Activated CD4-positive, alpha-beta memory T cell treated with anti-CD3 and anti-CD28 coated beads for 36 hours (primary cell): ENCODE results near the gene PGC. TPM values are rescaled to one million over a fixed set of nuclear protein-coding genes. Genes with fewer than 3 reads are reported as not detected.

Experiments used
- CTCF ChIA-PET: fragments of 350-600 bp; sonication (Branson Sonifier 250); formaldehyde crosslinking; loops from one replicate; lab custom pipeline; 2021; ENCODE audit warnings: antibody characterized with exemption, inconsistent platforms; lab: Charles Lee
- POLR2A ChIA-PET: fragments of 350-600 bp; sonication (Branson Sonifier 250); formaldehyde crosslinking; loops from one replicate; lab custom pipeline; 2021; ENCODE audit warnings: antibody characterized with exemption; lab: Charles Lee
- DNase-seq: peaks from one replicate; pipeline ENCODE4 v3.0.0-alpha.2; 2020
- H3K27ac Mint-ChIP-seq: one replicate; pipeline ENCODE4 v1.8.0; 2021; ENCODE audit warnings: mixed read lengths
- H3K27me3 Mint-ChIP-seq: one replicate; pipeline ENCODE4 v1.8.0; 2021; ENCODE audit warnings: mixed read lengths
- H3K36me3 Mint-ChIP-seq: one replicate; pipeline ENCODE4 v1.8.0; 2021; ENCODE audit warnings: mixed read lengths
- H3K4me1 Mint-ChIP-seq: one replicate; pipeline ENCODE4 v1.8.0; 2021; ENCODE audit warnings: low read depth, mixed read lengths
- H3K4me3 Mint-ChIP-seq: one replicate; pipeline ENCODE4 v1.8.0; 2021; ENCODE audit warnings: mild to moderate bottlenecking, mixed read lengths
- H3K9me3 Mint-ChIP-seq: one replicate; pipeline ENCODE4 v1.8.0; 2021; ENCODE audit warnings: mixed read lengths
- intact Hi-C: fragments of 100-400 bp; cut with micrococcal nuclease; formaldehyde crosslinking; loops from one replicate; pipeline ENCODE4 v1.15.1; 2023
- total RNA-seq, 2 experiments: library from RNA; stranded (reverse); gene quantifications; one replicate each; pipeline ENCODE4 v1.2.3, GENCODE V29; 2021

PGC gene
- total RNA-seq, 2 experiments from 2014 or later, result not detected

DNA sequence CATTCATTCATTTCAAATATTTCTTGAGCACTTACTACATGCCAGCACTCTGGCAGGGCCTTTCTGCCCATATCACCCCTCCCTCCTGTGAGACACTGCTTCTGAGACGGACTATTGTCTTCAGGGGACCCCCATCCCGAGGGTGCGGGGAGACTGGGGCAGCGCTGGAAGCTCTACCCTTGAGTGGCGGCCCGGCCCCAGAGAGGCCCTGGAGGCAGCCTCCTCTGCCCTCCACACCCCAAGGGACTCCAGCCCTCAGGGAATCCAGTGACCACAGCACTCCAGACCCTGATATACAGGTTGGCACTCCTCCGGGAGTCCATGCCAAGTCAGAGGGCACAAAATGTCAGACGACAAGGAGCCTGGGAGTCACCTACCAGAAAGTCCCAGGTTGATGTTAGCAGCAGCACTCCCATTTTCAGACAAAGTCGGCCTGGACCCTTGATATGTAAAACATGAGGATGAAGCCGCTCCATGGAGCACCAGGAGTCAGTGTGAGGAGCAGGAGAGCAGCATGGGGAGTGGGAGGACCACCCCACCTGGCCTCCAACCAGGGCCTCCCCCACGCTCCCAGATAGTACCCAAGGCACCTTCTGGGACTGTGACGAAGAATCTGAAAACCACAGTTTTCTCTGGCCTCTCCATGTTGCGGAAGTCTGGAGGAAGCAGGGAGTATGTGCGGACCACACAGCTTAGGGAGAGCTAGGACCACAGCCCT lies 32.5 kb downstream of the PGC start:
- H3K4me3 Mint-ChIP-seq, result no peak overlapping the region
- DNase-seq, result no peak
- POLR2A ChIA-PET, result interaction anchor here (0.6 kb wide), 1 partner anchor 61 kb away, joined by 3 read pairs; no protein-coding TSS in a partner anchor
- CTCF ChIA-PET, result interaction anchor here (1.0 to 2.9 kb wide), 3 partner anchors 9 to 32 kb away, joined by 3 to 18 read pairs (median 7); no protein-coding TSS in a partner anchor
- H3K36me3 Mint-ChIP-seq, result no peaks in the 10 kb centered on the region
- no peak overlapping the region for H3K27ac Mint-ChIP-seq
- no peaks in the 10 kb centered on the region for H3K9me3 Mint-ChIP-seq
- no peaks in the 10 kb centered on the region for H3K27me3 Mint-ChIP-seq
- H3K4me1 Mint-ChIP-seq, result peaks cover 23% of the 10 kb centered on the region
- intact Hi-C loops, result no loop called here

DNA sequence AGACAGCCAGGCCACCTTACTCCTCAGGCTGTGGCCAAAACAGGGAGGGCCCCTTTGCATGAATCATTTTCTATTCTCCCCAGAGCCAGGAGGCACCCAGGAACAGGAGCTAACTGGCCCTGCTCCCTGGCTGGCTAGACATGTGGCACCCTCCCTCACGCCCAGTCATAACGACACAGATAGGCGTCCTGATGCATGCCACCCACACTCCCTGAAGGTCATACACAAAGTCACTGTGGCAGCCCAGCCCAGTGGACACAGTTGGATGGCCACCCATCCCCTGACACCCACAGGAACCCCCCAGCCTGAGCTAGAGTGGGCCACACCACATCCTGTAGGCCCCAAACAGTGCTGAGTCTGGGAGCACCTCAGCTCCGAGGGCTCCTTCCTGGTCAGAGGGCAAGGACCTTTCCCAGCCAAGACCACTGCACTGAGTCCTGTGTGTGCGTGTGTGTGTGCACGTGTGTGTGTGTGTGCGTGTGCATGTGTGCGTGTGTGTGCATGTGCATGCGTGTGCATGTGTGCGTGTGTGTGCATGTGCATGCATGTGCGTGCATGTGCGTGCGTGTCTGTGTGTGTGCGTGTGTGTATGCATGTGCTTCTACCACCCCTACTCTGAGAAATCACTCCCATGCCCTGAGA lies 33.4 kb downstream of the PGC start:
- Mint-ChIP-seq H3K27me3 (no peaks in the 10 kb centered on the region), H3K9me3 (no peaks in the 10 kb centered on the region), H3K4me1 (peaks cover 23% of the 10 kb centered on the region), H3K4me3 (no peak overlapping the region), H3K27ac (no peak overlapping the region), H3K36me3 (no peaks in the 10 kb centered on the region)
- intact Hi-C loops, result no loop called here
- peak; percentile 67 for DNase-seq
- CTCF ChIA-PET, result interaction anchor here (2.5 kb wide), 1 partner anchor 31 kb away, joined by 7 read pairs; no protein-coding TSS in a partner anchor
- POLR2A ChIA-PET, result no interaction called here

DNA sequence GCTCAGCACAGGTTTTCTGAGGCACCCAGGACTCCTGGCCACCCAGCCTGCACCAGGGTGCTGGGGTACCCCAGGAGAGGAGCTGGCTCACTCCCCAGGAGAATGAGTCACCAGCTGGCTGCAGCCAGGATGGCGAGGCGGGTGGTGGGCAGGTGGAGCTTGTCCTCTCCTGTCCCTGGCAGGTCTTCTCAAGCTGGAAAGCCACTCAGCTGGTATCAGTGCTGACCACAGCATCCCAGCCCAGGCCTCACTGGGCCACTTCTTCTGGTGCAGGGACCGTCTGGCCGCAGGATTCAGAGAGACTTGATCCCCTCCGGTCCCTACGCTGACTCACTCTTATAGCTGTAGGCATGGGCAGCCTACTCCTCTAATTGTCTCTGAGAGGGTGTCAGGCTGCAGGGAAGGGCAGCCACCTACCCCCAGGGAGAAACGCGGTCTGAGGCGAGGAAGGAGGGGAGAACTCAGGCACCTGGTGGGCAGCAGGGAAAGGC lies 34.0 kb downstream of the PGC start:
- Mint-ChIP-seq H3K4me1 (peaks cover 29% of the 10 kb centered on the region), H3K36me3 (no peaks in the 10 kb centered on the region), H3K9me3 (no peaks in the 10 kb centered on the region), H3K4me3 (no peak overlapping the region), H3K27me3 (no peaks in the 10 kb centered on the region), H3K27ac (no peak overlapping the region)
- no peak for DNase-seq
- ChIA-PET POLR2A (no interaction called here), CTCF (interaction anchor here (2.5 kb wide), 1 partner anchor 30 kb away, joined by 7 read pairs; no protein-coding TSS in a partner anchor)
- intact Hi-C loops, result no loop called here

- ChIA-PET CTCF (no interaction called here), POLR2A (no interaction called here)
- no peaks in the 10 kb centered on the region for H3K27me3 Mint-ChIP-seq
- DNase-seq, result no peak
- peaks cover 33% of the 10 kb centered on the region for H3K4me1 Mint-ChIP-seq
- no peaks in the 10 kb centered on the region for H3K36me3 Mint-ChIP-seq
- intact Hi-C loops, result no loop called here
- H3K4me3 Mint-ChIP-seq, result no peak overlapping the region
- H3K27ac Mint-ChIP-seq, result no peak overlapping the region
- H3K9me3 Mint-ChIP-seq, result no peaks in the 10 kb centered on the region
Observed at GRCh38 chr6:41712651-41713103, 34.5 kb downstream of the PGC start.

GRCh38 chr6:41711323-41712038 lies 35.7 kb downstream of the PGC start:
- H3K27me3 Mint-ChIP-seq, result no peaks in the 10 kb centered on the region
- H3K4me1 Mint-ChIP-seq, result peaks cover 40% of the 10 kb centered on the region
- ChIA-PET CTCF (no interaction called here), POLR2A (no interaction called here)
- intact Hi-C loops, result no loop called here
- no peaks in the 10 kb centered on the region for H3K36me3 Mint-ChIP-seq
- H3K27ac Mint-ChIP-seq, result no peak overlapping the region
- H3K9me3 Mint-ChIP-seq, result no peaks in the 10 kb centered on the region
- no peak for DNase-seq
- no peak overlapping the region for H3K4me3 Mint-ChIP-seq

DNA sequence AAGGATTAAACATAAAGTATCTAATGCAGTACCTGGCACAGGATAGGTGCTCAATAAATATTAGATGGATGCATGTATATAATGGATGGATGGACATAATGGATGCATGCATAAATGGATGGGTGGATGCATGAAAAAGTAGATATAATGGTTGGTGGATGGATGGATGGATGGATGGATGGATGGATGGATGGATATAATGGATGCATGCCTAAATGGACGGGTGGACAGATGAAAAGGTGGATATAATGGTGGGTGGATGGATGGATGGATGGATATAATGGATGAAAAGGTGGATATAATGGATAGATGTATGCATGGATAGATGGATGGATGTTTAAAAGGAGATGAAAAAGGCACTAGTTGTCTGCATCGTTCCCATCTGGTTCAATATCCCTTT lies 37.8 kb downstream of the PGC start:
- POLR2A ChIA-PET, result no interaction called here
- Mint-ChIP-seq H3K36me3 (no peaks in the 10 kb centered on the region), H3K9me3 (no peaks in the 10 kb centered on the region), H3K27me3 (no peaks in the 10 kb centered on the region), H3K4me1 (peaks cover 45% of the 10 kb centered on the region), H3K4me3 (no peak overlapping the region), H3K27ac (no peak overlapping the region)
- CTCF ChIA-PET, result no interaction called here
- intact Hi-C loops, result no loop called here
- DNase-seq, result no peak

- no peak overlapping the region for H3K27ac Mint-ChIP-seq
- intact Hi-C loops, result no loop called here
Observed at GRCh38 chr6:41708856-41709255, 38.3 kb downstream of the PGC start.

GRCh38 chr6:41707565-41708200 lies 39.5 kb downstream of the PGC start:
- CTCF ChIA-PET, result interaction anchor here (0.6 to 4.9 kb wide), 7 partner anchors 9 to 397 kb away, joined by 3 to 49 read pairs (median 4); partner anchors contain the start of genes TFEB and TOMM6
- no peaks in the 10 kb centered on the region for H3K27me3 Mint-ChIP-seq
- no peaks in the 10 kb centered on the region for H3K9me3 Mint-ChIP-seq
- POLR2A ChIA-PET, result interaction anchor here (1.3 kb wide), 1 partner anchor 27 kb away, joined by 5 read pairs; the partner anchor contains the start of gene TFEB
- intact Hi-C loops, result loop anchor here (1.0 kb wide), 1 partner anchor 28 kb away; the partner anchor contains the start of gene TFEB
- H3K27ac Mint-ChIP-seq, result peak overlapping the region; percentile 89
- peaks cover 36% of the 10 kb centered on the region for H3K4me1 Mint-ChIP-seq
- H3K4me3 Mint-ChIP-seq, result peak overlapping the region; percentile 53
- no peaks in the 10 kb centered on the region for H3K36me3 Mint-ChIP-seq
- peak; percentile 60 for DNase-seq

More at GRCh38 chr6:41708856-41709255, 38.3 kb downstream of the PGC start:
- Mint-ChIP-seq H3K36me3 (no peaks in the 10 kb centered on the region), H3K4me3 (no peak overlapping the region), H3K9me3 (no peaks in the 10 kb centered on the region), H3K4me1 (peaks cover 41% of the 10 kb centered on the region), H3K27me3 (no peaks in the 10 kb centered on the region)
- ChIA-PET POLR2A (interaction anchor here (1.3 kb wide), 1 partner anchor 26 kb away, joined by 5 read pairs; the partner anchor contains the start of gene TFEB), CTCF (no interaction called here)
- no peak for DNase-seq

DNA sequence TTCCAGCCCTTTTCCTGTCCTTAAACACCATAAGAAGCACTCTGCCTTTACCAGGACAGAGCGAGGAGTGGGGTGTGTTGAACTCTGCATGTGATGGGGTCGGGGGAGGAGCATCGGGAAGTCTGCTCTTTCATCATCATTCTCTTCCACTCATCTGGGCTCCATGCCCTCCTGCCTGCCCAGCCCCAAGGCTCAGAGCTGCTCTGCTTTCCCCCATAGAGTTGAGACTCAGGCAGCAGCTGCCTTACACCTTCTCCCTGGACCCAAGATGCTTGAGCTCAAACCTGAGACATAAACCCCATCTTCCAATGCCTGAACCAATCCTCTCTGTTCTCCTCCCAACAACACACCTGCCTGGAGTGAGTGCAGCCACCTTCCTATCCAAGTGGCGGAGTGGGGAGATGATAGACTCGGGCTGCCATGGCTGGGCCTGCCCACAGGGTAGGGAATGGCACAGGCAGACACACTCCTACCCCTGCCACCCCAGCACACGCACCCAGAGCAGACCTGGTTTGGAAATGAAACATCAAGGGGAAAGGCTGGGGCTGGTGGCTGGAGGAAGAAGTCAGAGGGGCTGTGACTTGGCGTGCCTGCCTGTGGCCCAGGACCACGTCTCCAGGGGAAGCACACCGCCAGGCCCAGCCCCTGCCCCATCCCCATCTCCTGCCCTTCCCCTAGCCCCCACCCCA lies 40.2 kb downstream of the PGC start:
- Mint-ChIP-seq H3K36me3 (no peaks in the 10 kb centered on the region), H3K9me3 (no peaks in the 10 kb centered on the region), H3K4me1 (peaks cover 36% of the 10 kb centered on the region), H3K4me3 (peak overlapping the region; percentile 53), H3K27ac (peak overlapping the region; percentile 89), H3K27me3 (no peaks in the 10 kb centered on the region)
- intact Hi-C loops, result loop anchor here (1.0 kb wide), 2 partner anchors 28 to 69 kb away; partner anchors contain the start of gene TFEB
- ChIA-PET CTCF (interaction anchor here (0.6 to 4.9 kb wide), 11 partner anchors 9 to 398 kb away, joined by 3 to 49 read pairs (median 4); partner anchors contain the start of genes TFEB and TOMM6), POLR2A (interaction anchor here (1.4 kb wide), 2 partner anchors 27 to 80 kb away, joined by 3 to 6 read pairs; partner anchors contain the start of gene TOMM6)
- peak; percentile 43 for DNase-seq

DNA sequence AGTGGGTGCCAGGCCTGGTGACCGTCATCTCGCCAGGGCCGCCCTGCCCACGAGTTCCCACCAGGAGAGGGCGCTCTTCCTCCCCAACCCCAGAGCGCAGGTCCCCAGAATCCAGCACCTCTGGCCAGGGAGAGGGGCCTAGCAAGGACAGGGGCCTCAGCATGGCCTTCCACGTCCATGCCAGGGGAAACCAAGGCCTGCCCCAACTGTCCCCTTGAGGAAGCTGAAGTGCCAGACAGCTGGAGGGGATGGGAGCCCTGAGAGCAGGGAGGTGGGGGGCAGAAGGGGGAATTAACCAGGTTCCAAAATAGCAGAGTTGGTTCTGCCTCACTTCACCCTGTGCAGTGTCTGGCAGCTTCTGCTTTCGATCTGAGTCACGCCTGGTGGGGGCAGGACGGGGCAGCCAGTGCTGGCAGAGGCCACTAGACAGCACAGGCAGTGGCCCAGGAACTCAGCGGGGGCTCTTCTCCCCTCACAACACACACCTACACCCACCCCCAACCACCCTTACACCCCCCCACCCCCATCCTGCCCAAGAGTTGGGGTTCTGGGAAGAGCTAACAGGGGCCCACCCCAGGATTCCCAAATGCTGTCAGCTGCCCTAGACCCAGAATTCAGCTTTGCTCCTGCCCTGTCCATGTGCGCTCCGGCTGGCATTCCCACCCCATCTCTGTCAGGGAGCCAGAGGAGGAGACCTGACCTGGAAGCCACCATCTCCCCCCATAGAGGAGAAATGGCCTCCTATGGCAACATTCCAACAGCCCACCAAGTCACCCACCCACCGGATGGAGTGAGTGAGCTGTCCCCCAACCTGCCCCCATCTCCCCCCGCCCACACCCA lies 41.0 kb downstream of the PGC start:
- Mint-ChIP-seq H3K27ac (peak overlapping the region; percentile 89), H3K4me1 (peaks cover 36% of the 10 kb centered on the region), H3K9me3 (no peaks in the 10 kb centered on the region), H3K4me3 (peak overlapping the region; percentile 38), H3K36me3 (no peaks in the 10 kb centered on the region), H3K27me3 (no peaks in the 10 kb centered on the region)
- POLR2A ChIA-PET, result interaction anchor here (1.4 kb wide), 2 partner anchors 28 to 81 kb away, joined by 3 to 6 read pairs; partner anchors contain the start of gene TOMM6
- peak; percentile 90 for DNase-seq
- CTCF ChIA-PET, result interaction anchor here (0.8 to 4.9 kb wide), 18 partner anchors 10 to 431 kb away, joined by 3 to 49 read pairs (median 4); partner anchors contain the start of genes TFEB and TOMM6
- intact Hi-C loops, result loop anchor here (1.0 kb wide), 1 partner anchor 70 kb away; no protein-coding TSS in a partner anchor
